Activated CD4-positive, alpha-beta T cell treated with anti-CD3 and anti-CD28 coated beads, Interleukin-2, amount 10 ng/mL, durations not matched to agents 24 days and 14 days (primary cell): Measurements from ENCODE around the gene FANCM. TPM values are rescaled to one million over a fixed set of nuclear protein-coding genes. Genes with fewer than 3 reads are reported as not detected.
"Not testable (repeated sequence)": the region's sequence is repeated elsewhere in the genome, so short reads cannot be mapped to it uniquely, and the experiment has no call there.

Source experiments
- DNase-seq: peaks from one replicate; pipeline ENCODE4 v3.0.0; 2022
- H3K27ac Mint-ChIP-seq: one replicate; pipeline ENCODE4 v1.8.0; 2022; ENCODE audit warnings: mild to moderate bottlenecking, mixed read lengths
- H3K27me3 Mint-ChIP-seq: one replicate; pipeline ENCODE4 v1.8.0; 2022; ENCODE audit warnings: mixed read lengths
- H3K36me3 Mint-ChIP-seq: one replicate; pipeline ENCODE4 v1.8.0; 2022; ENCODE audit warnings: low read depth, mild to moderate bottlenecking, mixed read lengths
- H3K4me1 Mint-ChIP-seq: one replicate; pipeline ENCODE4 v1.8.0; 2021; ENCODE audit warnings: mixed read lengths
- H3K4me3 Mint-ChIP-seq: one replicate; pipeline ENCODE4 v1.8.0; 2022; ENCODE audit warnings: mild to moderate bottlenecking, moderate library complexity, mixed read lengths
- H3K9me3 Mint-ChIP-seq: one replicate; pipeline ENCODE4 v1.8.0; 2021; ENCODE audit warnings: mixed read lengths
- intact Hi-C: fragments of 100-400 bp; cut with micrococcal nuclease; formaldehyde crosslinking; loops from one replicate; pipeline ENCODE4 v1.15.1; 2023
- total RNA-seq: library from RNA; stranded (reverse); gene quantifications from 2 replicates; pipeline ENCODE4 v1.2.3, GENCODE V29; 2022

Gene FANCM
- total RNA-seq, 1 donor from 2014 or later, result 21.0 TPM

- H3K4me3 Mint-ChIP-seq, result no peak overlapping the region
- peaks cover 3% of the 10 kb centered on the region for H3K36me3 Mint-ChIP-seq
- intact Hi-C loops, result no loop called here
- no peak overlapping the region for H3K27ac Mint-ChIP-seq
- H3K4me1 Mint-ChIP-seq, result no peaks in the 10 kb centered on the region
- DNase-seq, result no peak
- H3K9me3 Mint-ChIP-seq, result no peaks in the 10 kb centered on the region
- no peaks in the 10 kb centered on the region for H3K27me3 Mint-ChIP-seq
These were observed 45.6 kb downstream of the FANCM start for GRCh38 chr14:45181329-45181728.

GRCh38 chr14:45181806-45182205 lies 46.1 kb downstream of the FANCM start:
- peaks cover 8% of the 10 kb centered on the region for H3K36me3 Mint-ChIP-seq
- no peaks in the 10 kb centered on the region for H3K27me3 Mint-ChIP-seq
- H3K9me3 Mint-ChIP-seq, result no peaks in the 10 kb centered on the region
- no peak overlapping the region for H3K4me3 Mint-ChIP-seq
- no peaks in the 10 kb centered on the region for H3K4me1 Mint-ChIP-seq
- intact Hi-C loops, result no loop called here
- H3K27ac Mint-ChIP-seq, result no peak overlapping the region
- no peak for DNase-seq

- no peaks in the 10 kb centered on the region for H3K27me3 Mint-ChIP-seq
- H3K4me3 Mint-ChIP-seq, result no peak overlapping the region
- no peak overlapping the region for H3K27ac Mint-ChIP-seq
- peaks cover 17% of the 10 kb centered on the region for H3K36me3 Mint-ChIP-seq
- no peaks in the 10 kb centered on the region for H3K4me1 Mint-ChIP-seq
- intact Hi-C loops, result no loop called here
- H3K9me3 Mint-ChIP-seq, result no peaks in the 10 kb centered on the region
- no peak for DNase-seq
These were observed 49.5 kb downstream of the FANCM start for GRCh38 chr14:45185100-45185814.

GRCh38 chr14:45194964-45195363 lies 59.2 kb downstream of the FANCM start:
- Mint-ChIP-seq H3K4me1 (peaks cover 9% of the 10 kb centered on the region), H3K27ac (peak overlapping the region; percentile 70), H3K27me3 (no peaks in the 10 kb centered on the region), H3K36me3 (peaks cover 16% of the 10 kb centered on the region), H3K4me3 (no peak overlapping the region), H3K9me3 (no peaks in the 10 kb centered on the region)
- intact Hi-C loops, result loop anchor here (2.0 kb wide), 1 partner anchor 60 kb away; the partner anchor contains the start of genes FANCM and FKBP3
- DNase-seq, result no peak

GRCh38 chr14:45198551-45198950 lies 62.8 kb downstream of the FANCM start:
- peaks cover 22% of the 10 kb centered on the region for H3K36me3 Mint-ChIP-seq
- H3K4me1 Mint-ChIP-seq, result peaks cover 15% of the 10 kb centered on the region
- H3K27ac Mint-ChIP-seq, result no peak overlapping the region
- H3K27me3 Mint-ChIP-seq, result no peaks in the 10 kb centered on the region
- no peaks in the 10 kb centered on the region for H3K9me3 Mint-ChIP-seq
- intact Hi-C loops, result no loop called here
- no peak overlapping the region for H3K4me3 Mint-ChIP-seq
- no peak for DNase-seq

- peaks cover 15% of the 10 kb centered on the region for H3K4me1 Mint-ChIP-seq
- intact Hi-C loops, result no loop called here
- no peaks in the 10 kb centered on the region for H3K9me3 Mint-ChIP-seq
- no peak for DNase-seq
- no peak overlapping the region for H3K27ac Mint-ChIP-seq
- no peak overlapping the region for H3K4me3 Mint-ChIP-seq
- H3K36me3 Mint-ChIP-seq, result peaks cover 22% of the 10 kb centered on the region
- no peaks in the 10 kb centered on the region for H3K27me3 Mint-ChIP-seq
These were observed 63.5 kb downstream of the FANCM start for GRCh38 chr14:45199230-45199629.

- Mint-ChIP-seq H3K36me3 (peaks cover 28% of the 10 kb centered on the region), H3K27ac (peak overlapping the region; percentile 45), H3K9me3 (no peaks in the 10 kb centered on the region), H3K27me3 (no peaks in the 10 kb centered on the region), H3K4me1 (peaks cover 6% of the 10 kb centered on the region), H3K4me3 (no peak overlapping the region)
- intact Hi-C loops, result loop anchor here (10.0 kb wide), 1 partner anchor 53 kb away; the partner anchor contains the start of gene MIS18BP1
- peak; percentile 72 for DNase-seq
These were observed 66.2 kb downstream of the FANCM start for GRCh38 chr14:45201905-45202304.

GRCh38 chr14:45204241-45204640 lies 68.5 kb downstream of the FANCM start:
- peaks cover 8% of the 10 kb centered on the region for H3K4me1 Mint-ChIP-seq
- H3K4me3 Mint-ChIP-seq, result no peak overlapping the region
- peaks cover 34% of the 10 kb centered on the region for H3K36me3 Mint-ChIP-seq
- no peak overlapping the region for H3K27ac Mint-ChIP-seq
- no peaks in the 10 kb centered on the region for H3K27me3 Mint-ChIP-seq
- DNase-seq, result no peak
- intact Hi-C loops, result loop anchor here (10.0 kb wide), 1 partner anchor 51 kb away; the partner anchor contains the start of gene MIS18BP1
- H3K9me3 Mint-ChIP-seq, result no peaks in the 10 kb centered on the region

- Mint-ChIP-seq H3K4me1 (peaks cover 2% of the 10 kb centered on the region), H3K36me3 (peaks cover 49% of the 10 kb centered on the region), H3K4me3 (no peak overlapping the region), H3K27ac (no peak overlapping the region), H3K27me3 (no peaks in the 10 kb centered on the region), H3K9me3 (no peaks in the 10 kb centered on the region)
- DNase-seq, result no peak
- intact Hi-C loops, result no loop called here
These were observed 74.4 kb downstream of the FANCM start for GRCh38 chr14:45210159-45210558.

- intact Hi-C loops, result no loop called here
- H3K27me3 Mint-ChIP-seq, result no peaks in the 10 kb centered on the region
- H3K9me3 Mint-ChIP-seq, result no peaks in the 10 kb centered on the region
- no peak overlapping the region for H3K4me3 Mint-ChIP-seq
- H3K27ac Mint-ChIP-seq, result no peak overlapping the region
- H3K36me3 Mint-ChIP-seq, result peaks cover 45% of the 10 kb centered on the region
- DNase-seq, result no peak
- H3K4me1 Mint-ChIP-seq, result peaks cover 2% of the 10 kb centered on the region
These were observed 75.6 kb downstream of the FANCM start for GRCh38 chr14:45211295-45211694.

- peaks cover 42% of the 10 kb centered on the region for H3K36me3 Mint-ChIP-seq
- intact Hi-C loops, result no loop called here
- DNase-seq, result no peak
- H3K27ac Mint-ChIP-seq, result peak overlapping the region; percentile 41
- no peaks in the 10 kb centered on the region for H3K27me3 Mint-ChIP-seq
- no peak overlapping the region for H3K4me3 Mint-ChIP-seq
- H3K9me3 Mint-ChIP-seq, result no peaks in the 10 kb centered on the region
- H3K4me1 Mint-ChIP-seq, result no peaks in the 10 kb centered on the region
These were observed 76.5 kb downstream of the FANCM start for GRCh38 chr14:45212231-45212630.

- H3K4me1 Mint-ChIP-seq, H3K27ac Mint-ChIP-seq, H3K27me3 Mint-ChIP-seq, H3K9me3 Mint-ChIP-seq, intact Hi-C loops, DNase-seq, H3K4me3 Mint-ChIP-seq: not testable (repeated sequence)
- H3K36me3 Mint-ChIP-seq, result peaks cover 51% of the 10 kb centered on the region
These were observed 78.0 kb downstream of the FANCM start for GRCh38 chr14:45213716-45214115.

- H3K27me3 Mint-ChIP-seq, H3K4me1 Mint-ChIP-seq, intact Hi-C loops, H3K9me3 Mint-ChIP-seq, DNase-seq, H3K4me3 Mint-ChIP-seq, H3K27ac Mint-ChIP-seq: not testable (repeated sequence)
- peaks cover 48% of the 10 kb centered on the region for H3K36me3 Mint-ChIP-seq
These were observed 78.6 kb downstream of the FANCM start for GRCh38 chr14:45214341-45214740.

GRCh38 chr14:45222485-45223262 lies 86.9 kb downstream of the FANCM start:
- DNase-seq, result peak; percentile 62
- Mint-ChIP-seq H3K4me3 (peak overlapping the region; percentile 6), H3K27ac (peak overlapping the region; percentile 78), H3K36me3 (peaks cover 55% of the 10 kb centered on the region), H3K27me3 (no peaks in the 10 kb centered on the region), H3K9me3 (peaks cover 4% of the 10 kb centered on the region), H3K4me1 (peaks cover 29% of the 10 kb centered on the region)
- intact Hi-C loops, result no loop called here
